DMS53 (cell line): ENCODE data around the gene TSPYL1.

Source experiments
- DNase-seq: peaks from one replicate; lab custom pipeline; 2025; lab: John Stamatoyannopoulos, UW

Gene TSPYL1

GRCh38 chr6:116263353-116263752 is 16.4 kb downstream of the TSPYL1 start:
- no peak for DNase-seq

- no peak for DNase-seq
Observed at GRCh38 chr6:116258520-116258919, 21.2 kb downstream of the TSPYL1 start.

- no peak for DNase-seq
Observed at GRCh38 chr6:116256694-116257093, 23.0 kb downstream of the TSPYL1 start.

- peak; percentile 11 for DNase-seq
Observed at GRCh38 chr6:116255246-116255800, 24.4 kb downstream of the TSPYL1 start.

- DNase-seq, result peak; percentile 14
Observed at GRCh38 chr6:116254297-116255056, 25.3 kb downstream of the TSPYL1 start.

GRCh38 chr6:116253505-116254296 is 26.0 kb downstream of the TSPYL1 start, which contains the start of gene TSPYL4:
TSPYL4 (minus strand) TSS chr6:116254075; CDS start chr6:116254008, 67 bp downstream.
- DNase-seq, result peak; percentile 96

- DNase-seq, result peak; percentile 38
Observed at GRCh38 chr6:116253188-116253504, 26.6 kb downstream of the TSPYL1 start.

GRCh38 chr6:116251568-116252384 is 28.0 kb downstream of the TSPYL1 start:
- peak; percentile 3 for DNase-seq

- DNase-seq, result no peak
Observed at GRCh38 chr6:116248577-116248976, 31.2 kb downstream of the TSPYL1 start.

- DNase-seq, result no peak
Observed at GRCh38 chr6:116247285-116247684, 32.4 kb downstream of the TSPYL1 start.

GRCh38 chr6:116246089-116246488 is 33.6 kb downstream of the TSPYL1 start:
- DNase-seq, result no peak

GRCh38 chr6:116244284-116244683 is 35.4 kb downstream of the TSPYL1 start:
- peak; percentile 8 for DNase-seq

GRCh38 chr6:116239856-116240255 is 39.9 kb downstream of the TSPYL1 start:
- no peak for DNase-seq

- no peak for DNase-seq
Observed at GRCh38 chr6:116239256-116239655, 40.5 kb downstream of the TSPYL1 start.

GRCh38 chr6:116238083-116238482 is 41.6 kb downstream of the TSPYL1 start:
- no peak for DNase-seq

- no peak for DNase-seq
Observed at GRCh38 chr6:116234689-116235088, 45.0 kb downstream of the TSPYL1 start.

GRCh38 chr6:116229287-116229913 is 50.3 kb downstream of the TSPYL1 start:
- peak; percentile 27 for DNase-seq
